ENCODE data around the gene PPP2R1B. TPM values are rescaled to one million over a fixed set of nuclear protein-coding genes. Genes with fewer than 3 reads are reported as not detected.

Gene PPP2R1B
- total RNA-seq, 1 donor from 2014 or later: 44.5 TPM

DNA sequence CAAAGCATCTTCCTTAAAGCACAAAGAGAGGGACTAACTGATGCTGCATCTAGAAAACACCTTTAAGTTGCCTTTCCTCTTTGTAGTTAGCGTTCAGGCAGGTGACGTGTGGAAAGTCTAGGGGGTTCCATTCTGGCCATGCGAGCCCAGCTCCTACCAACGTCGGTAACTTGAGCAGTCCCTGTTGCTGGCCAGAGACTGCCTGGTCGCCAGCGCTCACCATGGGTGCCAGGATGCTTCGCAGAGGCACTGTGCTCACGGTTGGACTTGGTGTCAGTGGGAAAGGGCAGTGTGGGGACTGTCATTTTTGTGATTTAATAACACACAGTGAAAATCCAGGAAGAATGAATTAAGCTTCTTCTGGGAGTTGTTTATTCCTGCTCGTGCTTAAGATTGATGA is 40.6 kb downstream of the PPP2R1B start:
- no peak for FAIRE-seq

DNA sequence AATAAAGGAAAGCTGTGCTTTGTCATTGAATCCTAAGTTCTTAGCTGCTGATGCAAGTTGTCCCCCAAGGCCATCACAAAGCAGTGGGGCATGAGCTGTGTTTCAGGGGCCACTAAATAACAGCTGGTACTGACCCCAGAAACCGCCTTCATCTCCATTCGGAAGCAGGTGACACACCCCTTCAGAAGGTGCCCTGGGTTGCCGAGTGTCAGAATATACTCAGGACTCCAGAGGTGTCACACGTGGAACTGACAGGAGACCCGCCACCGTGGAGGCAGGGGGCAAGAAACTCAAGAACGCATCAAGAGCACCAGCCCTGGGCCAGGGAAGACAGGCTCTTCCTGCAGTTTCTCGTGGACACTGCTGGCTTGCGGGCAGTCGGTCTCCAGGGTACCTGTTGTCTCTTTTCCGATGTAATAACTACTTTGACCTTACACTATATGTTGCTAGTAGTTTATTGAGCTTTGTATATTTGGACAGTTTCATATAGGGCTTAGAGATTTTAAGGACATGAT is 41.5 kb downstream of the PPP2R1B start:
- FAIRE-seq (no peak), DNase-seq (ENCODE audit: low read depth) (no peak)
- no peak overlapping the region for H3K9ac ChIP-seq (ENCODE audit: low read length)
- H3K4me2 ChIP-seq (ENCODE audit: low read length): no peak overlapping the region
- no peaks in the 10 kb centered on the region for H3K9me3 ChIP-seq (ENCODE audit: insufficient read depth, low read depth, low read length)
- H4K20me1 ChIP-seq (ENCODE audit: insufficient read depth, low read length): no peaks in the 10 kb centered on the region
- H3K9me3 Mint-ChIP-seq (ENCODE audit: unreplicated experiment): no peaks in the 10 kb centered on the region
- TF ChIP-seq, protein P1, sequence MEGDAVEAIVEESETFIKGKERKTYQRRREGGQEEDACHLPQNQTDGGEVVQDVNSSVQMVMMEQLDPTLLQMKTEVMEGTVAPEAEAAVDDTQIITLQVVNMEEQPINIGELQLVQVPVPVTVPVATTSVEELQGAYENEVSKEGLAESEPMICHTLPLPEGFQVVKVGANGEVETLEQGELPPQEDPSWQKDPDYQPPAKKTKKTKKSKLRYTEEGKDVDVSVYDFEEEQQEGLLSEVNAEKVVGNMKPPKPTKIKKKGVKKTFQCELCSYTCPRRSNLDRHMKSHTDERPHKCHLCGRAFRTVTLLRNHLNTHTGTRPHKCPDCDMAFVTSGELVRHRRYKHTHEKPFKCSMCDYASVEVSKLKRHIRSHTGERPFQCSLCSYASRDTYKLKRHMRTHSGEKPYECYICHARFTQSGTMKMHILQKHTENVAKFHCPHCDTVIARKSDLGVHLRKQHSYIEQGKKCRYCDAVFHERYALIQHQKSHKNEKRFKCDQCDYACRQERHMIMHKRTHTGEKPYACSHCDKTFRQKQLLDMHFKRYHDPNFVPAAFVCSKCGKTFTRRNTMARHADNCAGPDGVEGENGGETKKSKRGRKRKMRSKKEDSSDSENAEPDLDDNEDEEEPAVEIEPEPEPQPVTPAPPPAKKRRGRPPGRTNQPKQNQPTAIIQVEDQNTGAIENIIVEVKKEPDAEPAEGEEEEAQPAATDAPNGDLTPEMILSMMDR (IDR thresholded peaks at IDR 0.05; ENCODE audit: insufficient read depth, low read depth, low read length): no peak
- no peak for TF ChIP-seq EZH2 (IDR thresholded peaks at IDR 0.05; ENCODE audit: insufficient read depth, low read length)
- H3K27me3 Mint-ChIP-seq (ENCODE audit: low read depth, unreplicated experiment): no peaks in the 10 kb centered on the region
- H2AFZ ChIP-seq (ENCODE audit: low read depth, low read length): no peak overlapping the region
- no peak overlapping the region for H3K27ac ChIP-seq (ENCODE audit: low read depth, low read length)
- H3K4me3 ChIP-seq (ENCODE audit: insufficient read depth, low read depth, low read length): no peak overlapping the region
- H3K4me3 Mint-ChIP-seq (ENCODE audit: unreplicated experiment): no peak overlapping the region
- H3K27ac Mint-ChIP-seq (ENCODE audit: unreplicated experiment): no peak overlapping the region
- H3K27me3 ChIP-seq (ENCODE audit: insufficient read depth, low read length): no peaks in the 10 kb centered on the region
- H3K36me3 ChIP-seq (ENCODE audit: insufficient read depth, low read length): peaks cover 41% of the 10 kb centered on the region
- H3K36me3 Mint-ChIP-seq (ENCODE audit: low read depth, unreplicated experiment): peaks cover 40% of the 10 kb centered on the region
- no peaks in the 10 kb centered on the region for H3K79me2 ChIP-seq (ENCODE audit: insufficient read depth, low read length)
- peaks cover 10% of the 10 kb centered on the region for H3K4me1 Mint-ChIP-seq (ENCODE audit: low read depth, unreplicated experiment)
- peaks cover 6% of the 10 kb centered on the region for H3K4me1 ChIP-seq (ENCODE audit: insufficient read depth, low read length)

More for the DNA sequence above, 40.6 kb downstream of the PPP2R1B start:
- TF ChIP-seq, protein P1 (IDR thresholded peaks at IDR 0.05; ENCODE audit: insufficient read depth, low read depth, low read length): no peak
- TF ChIP-seq EZH2 (IDR thresholded peaks at IDR 0.05; ENCODE audit: insufficient read depth, low read length): no peak
- H2AFZ ChIP-seq (ENCODE audit: low read depth, low read length): no peak overlapping the region
- no peak overlapping the region for H3K9ac ChIP-seq (ENCODE audit: low read length)
- DNase-seq (ENCODE audit: low read depth): no peak
- peaks cover 39% of the 10 kb centered on the region for H3K36me3 Mint-ChIP-seq (ENCODE audit: low read depth, unreplicated experiment)
- no peaks in the 10 kb centered on the region for H3K27me3 ChIP-seq (ENCODE audit: insufficient read depth, low read length)
- H3K9me3 ChIP-seq (ENCODE audit: insufficient read depth, low read depth, low read length): no peaks in the 10 kb centered on the region
- no peak overlapping the region for H3K27ac Mint-ChIP-seq (ENCODE audit: unreplicated experiment)
- no peak overlapping the region for H3K27ac ChIP-seq (ENCODE audit: low read depth, low read length)
- H4K20me1 ChIP-seq (ENCODE audit: insufficient read depth, low read length): no peaks in the 10 kb centered on the region
- no peaks in the 10 kb centered on the region for H3K27me3 Mint-ChIP-seq (ENCODE audit: low read depth, unreplicated experiment)
- peaks cover 34% of the 10 kb centered on the region for H3K36me3 ChIP-seq (ENCODE audit: insufficient read depth, low read length)
- no peaks in the 10 kb centered on the region for H3K79me2 ChIP-seq (ENCODE audit: insufficient read depth, low read length)
- no peak overlapping the region for H3K4me3 ChIP-seq (ENCODE audit: insufficient read depth, low read depth, low read length)
- H3K4me1 ChIP-seq (ENCODE audit: insufficient read depth, low read length): peaks cover 12% of the 10 kb centered on the region
- H3K4me3 Mint-ChIP-seq (ENCODE audit: unreplicated experiment): no peak overlapping the region
- no peaks in the 10 kb centered on the region for H3K9me3 Mint-ChIP-seq (ENCODE audit: unreplicated experiment)
- no peak overlapping the region for H3K4me2 ChIP-seq (ENCODE audit: low read length)
- H3K4me1 Mint-ChIP-seq (ENCODE audit: low read depth, unreplicated experiment): peaks cover 15% of the 10 kb centered on the region

DNA sequence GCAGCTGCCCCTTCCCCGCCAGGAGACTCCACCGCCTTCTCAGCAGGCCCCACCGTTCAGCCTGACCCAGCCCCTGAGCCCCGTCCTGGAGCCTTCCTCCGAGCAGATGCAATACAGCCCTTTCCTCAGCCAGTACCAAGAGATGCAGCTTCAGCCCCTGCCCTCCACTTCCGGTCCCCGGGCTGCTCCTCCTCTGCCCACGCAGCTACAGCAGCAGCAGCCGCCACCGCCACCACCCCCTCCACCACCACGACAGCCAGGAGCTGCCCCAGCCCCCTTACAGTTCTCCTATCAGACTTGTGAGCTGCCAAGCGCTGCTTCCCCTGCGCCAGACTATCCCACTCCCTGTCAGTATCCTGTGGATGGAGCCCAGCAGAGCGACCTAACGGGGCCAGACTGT is 42.6 kb downstream of the PPP2R1B start:
- Histone ChIP-seq H3K9me3 (ENCODE audit: insufficient read depth, low read depth, low read length) (no peaks in the 10 kb centered on the region), H2AFZ (ENCODE audit: low read depth, low read length) (no peak overlapping the region), H3K27me3 (ENCODE audit: insufficient read depth, low read length) (no peaks in the 10 kb centered on the region), H3K4me2 (ENCODE audit: low read length) (no peak overlapping the region), H3K36me3 (ENCODE audit: insufficient read depth, low read length) (peaks cover 41% of the 10 kb centered on the region), H3K27ac (ENCODE audit: low read depth, low read length) (no peak overlapping the region), H4K20me1 (ENCODE audit: insufficient read depth, low read length) (no peaks in the 10 kb centered on the region), H3K4me1 (ENCODE audit: insufficient read depth, low read length) (peaks cover 12% of the 10 kb centered on the region), H3K79me2 (ENCODE audit: insufficient read depth, low read length) (no peaks in the 10 kb centered on the region), H3K9ac (ENCODE audit: low read length) (no peak overlapping the region), H3K4me3 (ENCODE audit: insufficient read depth, low read depth, low read length) (no peak overlapping the region)
- peaks cover 13% of the 10 kb centered on the region for H3K4me1 Mint-ChIP-seq (ENCODE audit: low read depth, unreplicated experiment)
- no peak overlapping the region for H3K4me3 Mint-ChIP-seq (ENCODE audit: unreplicated experiment)
- no peak for TF ChIP-seq EZH2 (IDR thresholded peaks at IDR 0.05; ENCODE audit: insufficient read depth, low read length)
- TF ChIP-seq, protein P1 (IDR thresholded peaks at IDR 0.05; ENCODE audit: insufficient read depth, low read depth, low read length): no peak
- no peak for DNase-seq (ENCODE audit: low read depth)
- H3K27me3 Mint-ChIP-seq (ENCODE audit: low read depth, unreplicated experiment): no peaks in the 10 kb centered on the region
- H3K27ac Mint-ChIP-seq (ENCODE audit: unreplicated experiment): no peak overlapping the region
- no peaks in the 10 kb centered on the region for H3K9me3 Mint-ChIP-seq (ENCODE audit: unreplicated experiment)
- no peak for FAIRE-seq
- H3K36me3 Mint-ChIP-seq (ENCODE audit: low read depth, unreplicated experiment): peaks cover 36% of the 10 kb centered on the region

All from astrocyte (in vitro differentiated cells and primary cell).